Measurements from ENCODE around the gene SCUBE2.

- no peak for TF ChIP-seq CTCF (IDR thresholded peaks at IDR 0.05)
- TF ChIP-seq POLR2A (IDR thresholded peaks at IDR 0.05): no peak
Observed at GRCh38 chr11:9095421-9095820, 4.0 kb upstream of the SCUBE2 start.

Measured in body of pancreas (tissue), 4 donors.